NCI-H524 treated with DMSO at 0.1 percent for 48 hours (cell line): ENCODE data around the gene TNS3.

Experiments
- DNase-seq: peaks from one replicate; lab custom pipeline; 2025; lab: John Stamatoyannopoulos, UW

TNS3 gene

DNA sequence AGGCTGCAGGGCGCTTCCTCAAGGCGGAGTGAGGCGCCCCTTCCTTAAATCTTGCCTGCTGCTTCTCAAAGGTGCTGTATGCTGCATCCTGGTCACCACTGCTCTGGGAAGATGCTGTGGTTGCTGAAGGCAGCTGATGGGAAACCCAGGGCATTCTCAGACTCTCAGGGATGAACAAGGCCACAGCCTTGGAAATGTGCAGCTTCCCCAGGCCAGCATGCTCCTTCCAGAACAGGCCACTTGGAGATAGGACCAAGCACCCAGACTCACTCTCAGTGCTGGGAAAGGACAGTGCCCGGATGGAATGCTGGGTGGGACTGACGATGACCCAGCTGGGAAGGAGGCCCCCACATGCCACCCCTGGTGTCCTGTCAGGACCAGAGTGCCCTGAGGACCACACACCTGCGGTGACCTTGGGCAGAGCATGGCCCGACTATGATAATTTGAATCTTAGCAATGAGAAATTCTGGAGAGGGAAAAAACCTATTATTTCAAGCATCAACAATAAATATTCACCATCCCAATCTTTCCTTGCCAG, 235.5 kb downstream of the TNS3 start:
- DNase-seq, result no peak

GRCh38 chr7:47345857-47346298, 236.0 kb downstream of the TNS3 start:
- DNase-seq, result no peak

GRCh38 chr7:47344171-47344955, 237.5 kb downstream of the TNS3 start:
- no peak for DNase-seq

DNA sequence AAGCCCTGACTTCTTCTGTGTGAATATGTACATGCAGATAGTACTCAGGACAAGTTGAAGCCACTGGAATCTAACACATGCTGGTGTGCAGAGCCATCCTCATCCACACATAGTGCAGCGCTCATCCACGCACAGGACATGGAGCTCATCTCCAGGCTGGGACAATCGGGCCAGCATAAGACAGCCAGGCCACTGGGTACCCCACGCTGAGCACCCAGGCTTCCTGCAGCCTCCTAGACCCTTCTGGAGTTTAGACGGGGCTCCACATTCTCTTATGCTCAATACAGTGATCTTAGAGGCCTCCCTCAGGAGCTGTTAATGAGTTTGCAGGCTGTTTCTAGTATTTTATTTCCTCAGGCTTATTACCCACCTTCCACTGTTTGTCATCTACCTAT, 238.9 kb downstream of the TNS3 start:
- DNase-seq, result no peak

DNA sequence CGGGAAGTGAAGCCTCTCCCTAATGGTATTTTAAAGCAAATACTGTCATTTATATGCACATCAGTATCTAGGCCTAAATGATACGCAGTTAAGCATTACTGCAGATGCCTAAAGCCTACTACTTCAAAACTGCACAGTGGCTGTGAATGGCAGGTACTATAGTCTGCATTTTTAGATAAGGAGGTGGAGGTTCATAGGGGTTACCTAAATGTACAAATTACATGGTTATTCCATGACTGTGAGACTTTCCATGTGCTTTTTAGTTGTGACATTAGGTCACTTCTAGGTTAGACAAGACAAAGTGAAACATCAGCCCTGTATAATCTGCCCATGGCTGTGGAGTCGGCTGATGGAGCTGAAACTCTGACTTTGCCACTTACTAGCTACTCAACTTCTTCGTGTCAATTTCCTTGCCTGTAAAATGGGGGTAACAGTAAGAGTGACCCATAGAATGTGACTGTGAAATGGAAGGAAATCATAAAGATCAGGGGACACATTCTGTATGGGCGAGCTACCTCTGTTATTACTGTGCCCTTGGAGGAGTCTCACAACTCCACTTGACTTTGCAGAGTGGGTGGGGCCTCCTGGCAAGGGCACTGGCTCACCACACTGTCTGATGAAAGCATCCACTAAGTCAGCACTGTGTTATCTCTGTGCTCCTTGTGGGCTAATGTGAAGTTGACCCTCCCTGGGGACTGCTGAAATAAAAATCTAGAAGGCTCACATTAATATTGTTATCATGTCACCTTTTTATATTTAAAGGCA, 239.4 kb downstream of the TNS3 start:
- DNase-seq, result no peak

- no peak for DNase-seq
Observed at GRCh38 chr7:47340517-47340916, 241.4 kb downstream of the TNS3 start.

DNA sequence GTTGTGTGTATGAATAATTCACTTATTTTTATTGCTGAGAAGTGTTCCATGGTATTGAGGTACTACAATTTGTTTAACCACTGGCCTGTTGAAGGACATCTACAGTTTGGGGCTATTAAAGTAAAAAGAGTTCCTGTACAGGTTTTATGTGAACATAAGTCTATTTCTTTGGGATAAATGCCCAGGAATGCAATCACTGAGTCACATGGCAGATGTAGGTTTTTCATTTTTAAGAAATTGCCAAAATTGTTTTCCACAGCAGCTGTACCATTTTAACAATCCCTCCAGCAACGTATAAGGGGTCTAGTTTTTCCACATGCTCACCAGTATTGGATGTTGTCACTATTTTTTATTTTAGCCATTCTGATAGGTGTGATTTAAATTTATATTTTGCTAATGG, 243.9 kb downstream of the TNS3 start:
- DNase-seq, result no peak

GRCh38 chr7:47337531-47337930, 244.4 kb downstream of the TNS3 start:
- DNase-seq, result no peak

- peak; percentile 37 for DNase-seq
Observed at GRCh38 chr7:47336472-47337425, 245.2 kb downstream of the TNS3 start.

- DNase-seq, result peak; percentile 17
Observed at GRCh38 chr7:47335557-47336471, 246.1 kb downstream of the TNS3 start.

- DNase-seq, result no peak
Observed at GRCh38 chr7:47335071-47335470, 246.8 kb downstream of the TNS3 start.

GRCh38 chr7:47333959-47334358, 248.0 kb downstream of the TNS3 start:
- no peak for DNase-seq

- no peak for DNase-seq
Observed at GRCh38 chr7:47333554-47333887, 248.4 kb downstream of the TNS3 start.

DNA sequence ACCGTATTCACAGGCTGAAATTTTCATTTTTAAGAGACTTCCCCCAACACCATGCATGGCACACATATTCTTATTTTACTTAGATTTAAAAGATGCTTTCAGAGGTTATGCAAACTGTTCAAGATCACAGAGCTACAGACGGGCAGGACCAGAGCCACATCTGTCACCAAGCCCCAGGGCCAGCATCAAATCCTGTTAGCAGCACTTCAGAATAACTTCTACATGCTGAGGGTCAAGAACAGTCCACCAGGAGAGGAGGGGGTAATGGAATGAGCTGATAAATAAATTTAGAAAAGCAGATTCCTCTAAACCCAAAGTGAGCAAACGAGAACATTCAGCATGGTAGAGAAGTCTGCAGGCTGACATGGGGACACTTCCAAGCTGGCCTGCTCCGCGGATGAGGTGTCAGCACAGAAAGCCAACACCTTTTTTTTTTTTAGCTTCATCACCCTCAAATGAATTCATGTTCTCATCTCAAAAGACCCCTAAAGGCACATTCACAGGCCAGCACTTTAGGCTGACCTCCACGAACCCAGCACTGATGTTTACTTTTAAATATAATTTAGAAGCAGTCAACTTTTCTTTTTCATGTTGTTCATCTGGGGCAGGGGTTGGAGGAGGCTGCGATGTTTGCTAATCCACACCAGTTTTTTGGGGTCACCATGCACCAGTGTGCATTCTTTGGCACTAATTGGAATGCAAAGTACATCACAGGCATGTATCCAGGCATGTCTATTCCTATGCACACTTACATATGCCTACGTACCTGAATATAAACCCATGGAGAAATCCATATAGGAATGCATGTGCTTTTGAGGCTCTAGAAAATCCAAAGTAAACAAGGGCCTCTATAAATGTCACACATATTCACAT, 249.0 kb downstream of the TNS3 start:
- DNase-seq, result peak; percentile 15

- no peak for DNase-seq
Observed at GRCh38 chr7:47332213-47332612, 249.7 kb downstream of the TNS3 start.

DNA sequence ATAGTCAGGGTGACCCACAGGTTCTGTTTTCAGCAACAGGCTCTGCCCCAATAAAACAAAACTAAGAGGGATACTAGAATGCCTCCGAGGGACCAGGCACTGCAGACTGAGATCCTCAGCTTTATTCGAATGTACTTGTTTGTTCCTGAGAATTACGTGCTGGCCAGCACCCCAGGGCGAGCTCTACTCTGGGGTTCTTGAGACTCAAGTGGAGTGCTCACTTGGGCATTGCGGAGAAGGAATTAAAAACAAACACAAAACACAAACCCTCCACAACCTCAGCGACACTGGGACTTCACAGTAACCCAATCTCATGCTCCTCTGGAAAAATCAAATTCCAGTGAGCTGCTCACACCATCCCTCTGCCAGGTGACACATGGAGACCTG, 250.7 kb downstream of the TNS3 start:
- DNase-seq, result no peak

- no peak for DNase-seq
Observed at GRCh38 chr7:47330561-47331178, 251.2 kb downstream of the TNS3 start.

DNA sequence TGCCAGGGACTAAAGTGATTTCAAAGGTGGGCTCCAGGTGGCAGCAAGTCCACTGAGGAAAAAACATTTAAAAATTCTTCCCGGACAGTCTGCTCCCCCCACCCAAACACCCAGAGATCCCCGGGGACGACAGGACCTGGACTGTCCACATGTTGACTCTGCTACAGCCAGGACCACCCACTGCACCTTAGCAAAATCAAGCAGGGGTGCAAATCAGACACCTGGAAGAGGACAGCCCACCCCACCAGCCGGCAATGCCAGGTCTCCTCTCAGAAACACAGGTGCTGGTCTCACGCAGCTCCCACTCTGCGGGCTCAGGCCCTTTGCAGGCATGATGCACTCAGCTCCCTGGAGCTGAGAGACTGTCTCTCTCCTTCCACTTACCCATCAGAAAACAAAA, 251.9 kb downstream of the TNS3 start:
- DNase-seq, result no peak

DNA sequence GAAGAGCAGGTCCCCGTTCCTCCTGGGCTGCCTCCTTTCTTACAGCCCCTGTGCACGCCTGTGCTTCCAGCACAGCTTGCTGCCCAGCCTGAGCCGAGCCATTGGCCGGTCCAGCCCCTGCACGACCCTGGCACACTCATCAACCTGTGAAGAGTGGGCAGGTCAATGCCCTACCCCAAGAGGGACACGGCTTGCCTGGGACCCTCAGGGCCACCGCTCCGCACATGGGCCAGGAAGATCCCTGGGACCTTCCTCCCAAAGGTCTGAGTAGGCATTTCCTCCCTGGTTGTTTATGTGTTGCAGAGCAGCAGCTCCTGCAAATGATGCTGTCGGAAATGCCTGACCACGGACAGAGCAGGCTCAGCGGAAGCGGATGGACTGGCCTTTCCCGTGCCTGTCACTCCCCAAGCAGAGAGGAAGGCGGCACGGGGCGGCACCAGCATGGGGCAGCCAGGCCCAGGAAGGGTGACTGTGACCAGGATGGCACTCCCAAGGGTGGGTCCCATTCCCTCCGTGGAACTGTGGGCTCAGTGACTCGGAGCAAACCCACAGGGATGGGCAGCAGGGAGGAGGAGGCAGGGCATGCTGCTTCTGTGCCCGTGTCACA, 252.5 kb downstream of the TNS3 start:
- DNase-seq, result no peak
